Adrenal gland (tissue), 5 donors: ENCODE data around the gene ALDH8A1.

Experiments used
- CTCF ChIP-seq, 6 experiments: fragments of 450-650 bp in 4 of 6; fragments of 200-600 bp in 2 of 6; sonication (generic) in 1 of 6; IDR thresholded peaks; 1 replicate in 5 of 6; 2 replicates in 1 of 6; pipeline versions ENCODE4 v1.5.1 to v1.8.0; 2016 to 2021; ENCODE audit warnings: antibody characterized with exemption in 6 of 6, mild to moderate bottlenecking in 2 of 6, moderate library complexity in 1 of 6
- POLR2A ChIP-seq, 2 donors: fragments of 450-650 bp; IDR thresholded peaks; one replicate each; pipeline ENCODE4 v1.6.1; 2017; ENCODE audit warnings: antibody characterized with exemption in 2 of 2, mild to moderate bottlenecking in 2 of 2, moderate library complexity in 1 of 2
- donor health status: DM: no; HTN: no; CAD: no.

- TF ChIP-seq CTCF (IDR thresholded peaks at IDR 0.05) (no peak), POLR2A (IDR thresholded peaks at IDR 0.05) (no peak)
Measured at GRCh38 chr6:134880487-134881190, 69.3 kb downstream of the ALDH8A1 start.
